A673 (cell line): ENCODE data around the gene FNDC3B. TPM values are rescaled to one million over a fixed set of nuclear protein-coding genes. Genes with fewer than 3 reads are reported as not detected.

Experiments used
- BruUV-seq: library from RNA; stranded (reverse); fragments of 400-500 nt; replicated peaks from 2 replicates; lab custom pipeline; 2021; lab: Mats Ljungman, UMichigan
- CTCF ChIA-PET: fragments of 300-600 bp; sonication (Branson Sonifier 250); formaldehyde crosslinking; loops from one replicate; lab custom pipeline; 2022; ENCODE audit warnings: antibody characterized with exemption; lab: Charles Lee
- POLR2A ChIA-PET: fragments of 300-600 bp; sonication (Branson Sonifier 250); formaldehyde crosslinking; loops from one replicate; lab custom pipeline; 2022; ENCODE audit warnings: antibody characterized with exemption; ENCODE audit not compliant: low non-redundant PET; lab: Charles Lee
- DNase-seq: peaks from one replicate; pipeline ENCODE4 v3.0.0-alpha.2; 2015; ENCODE audit warnings: low spot score
- H3K27ac ChIP-seq: fragments of 200-600 bp; sonication (generic); 2 replicates; pipeline ENCODE4 v1.5.1; 2016; ENCODE audit warnings: mixed run types, low read depth, mild to moderate bottlenecking, mixed read lengths, antibody characterized with exemption, low read length; ENCODE audit not compliant: poor library complexity, severe bottlenecking
- H3K27me3 ChIP-seq: fragments of 200-600 bp; sonication (generic); replicated peaks from 2 replicates; pipeline ENCODE4 v1.6.1; 2017; ENCODE audit warnings: mixed run types, low read depth, mild to moderate bottlenecking, mixed read lengths, antibody characterized with exemption, low read length; ENCODE audit not compliant: insufficient read depth, poor library complexity
- H3K36me3 ChIP-seq: fragments of 200-600 bp; sonication (generic); 2 replicates; pipeline ENCODE4 v1.6.1; 2016; ENCODE audit warnings: mixed run types, mild to moderate bottlenecking, mixed read lengths, antibody characterized with exemption, low read length; ENCODE audit not compliant: insufficient read depth, poor library complexity, severe bottlenecking
- H3K4me1 ChIP-seq: fragments of 200-600 bp; sonication (generic); 2 replicates; pipeline ENCODE4 v1.6.1; 2017; ENCODE audit warnings: mixed run types, mild to moderate bottlenecking, mixed read lengths, antibody characterized with exemption, low read length; ENCODE audit not compliant: insufficient read depth, poor library complexity, severe bottlenecking
- H3K4me3 ChIP-seq: fragments of 200-600 bp; sonication (generic); 2 replicates; pipeline ENCODE4 v1.5.1; 2016; ENCODE audit warnings: low read depth, mixed run types, mild to moderate bottlenecking, mixed read lengths, low read length; ENCODE audit not compliant: poor library complexity, severe bottlenecking
- H3K9me3 ChIP-seq: fragments of 200-600 bp; sonication (generic); 2 replicates; pipeline ENCODE4 v1.6.1; 2016; ENCODE audit warnings: mixed run types, low read depth, mild to moderate bottlenecking, mixed read lengths, antibody characterized with exemption, low read length; ENCODE audit not compliant: poor library complexity, severe bottlenecking
- EZH2 ChIP-seq: fragments of 200-600 bp; sonication (generic); IDR thresholded peaks from 2 replicates; pipeline ENCODE4 v1.6.1; 2017; ENCODE audit warnings: borderline replicate concordance, low read depth, mild to moderate bottlenecking, mixed read lengths, antibody characterized with exemption, low read length; ENCODE audit not compliant: poor library complexity, severe bottlenecking
- intact Hi-C: fragments of 100-400 bp; cut with micrococcal nuclease; formaldehyde crosslinking; loops from one replicate; pipeline ENCODE4 v1.10.0; 2022; ENCODE audit not compliant: unreplicated experiment
- total RNA-seq: library from RNA; stranded (reverse); gene quantifications from 2 replicates; pipeline ENCODE4 v1.2.3, GENCODE V29; 2021
- TF ChIP-seq, protein P1 (sequence below): fragments of 300-800, 200-600 bp; sonication (generic); conservative IDR thresholded peaks from 2 replicates; pipeline ENCODE4 v1.5.1; 2017; ENCODE audit warnings: low read depth, mild to moderate bottlenecking, antibody characterized with exemption, low read length, moderate library complexity, mixed read lengths

The FNDC3B gene
- total RNA-seq, 1 experiment from 2014 or later = 50.8 TPM

DNA sequence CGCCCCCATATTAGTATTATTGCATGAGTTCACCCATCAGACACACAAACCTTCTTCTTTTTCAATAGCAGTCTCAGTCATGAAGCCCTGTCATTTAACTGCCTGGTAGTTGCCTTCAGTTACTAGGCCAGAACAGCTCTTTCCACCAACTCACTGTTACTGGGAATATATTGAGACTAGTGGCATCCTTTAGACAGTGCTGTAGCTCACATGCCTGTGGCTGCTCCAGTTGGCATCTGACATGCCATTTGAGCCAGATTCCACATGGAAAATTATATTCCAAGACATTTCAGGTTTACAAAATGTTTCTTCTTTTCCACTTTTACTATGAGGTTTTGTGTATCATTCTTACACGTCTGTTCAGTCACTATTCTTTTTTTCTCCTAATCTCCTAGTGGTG lies 262.8 kb downstream of the FNDC3B start:
- Histone ChIP-seq H3K27me3 (no peaks in the 10 kb centered on the region), H3K4me3 (no peak overlapping the region), H3K27ac (no peak overlapping the region), H3K4me1 (peaks cover 6% of the 10 kb centered on the region), H3K9me3 (no peaks in the 10 kb centered on the region), H3K36me3 (no peaks in the 10 kb centered on the region)
- BruUV-seq = no TSS peak
- intact Hi-C loops = no loop called here
- no peak for DNase-seq
- TF ChIP-seq EZH2 = no peak
- TF ChIP-seq, protein P1, sequence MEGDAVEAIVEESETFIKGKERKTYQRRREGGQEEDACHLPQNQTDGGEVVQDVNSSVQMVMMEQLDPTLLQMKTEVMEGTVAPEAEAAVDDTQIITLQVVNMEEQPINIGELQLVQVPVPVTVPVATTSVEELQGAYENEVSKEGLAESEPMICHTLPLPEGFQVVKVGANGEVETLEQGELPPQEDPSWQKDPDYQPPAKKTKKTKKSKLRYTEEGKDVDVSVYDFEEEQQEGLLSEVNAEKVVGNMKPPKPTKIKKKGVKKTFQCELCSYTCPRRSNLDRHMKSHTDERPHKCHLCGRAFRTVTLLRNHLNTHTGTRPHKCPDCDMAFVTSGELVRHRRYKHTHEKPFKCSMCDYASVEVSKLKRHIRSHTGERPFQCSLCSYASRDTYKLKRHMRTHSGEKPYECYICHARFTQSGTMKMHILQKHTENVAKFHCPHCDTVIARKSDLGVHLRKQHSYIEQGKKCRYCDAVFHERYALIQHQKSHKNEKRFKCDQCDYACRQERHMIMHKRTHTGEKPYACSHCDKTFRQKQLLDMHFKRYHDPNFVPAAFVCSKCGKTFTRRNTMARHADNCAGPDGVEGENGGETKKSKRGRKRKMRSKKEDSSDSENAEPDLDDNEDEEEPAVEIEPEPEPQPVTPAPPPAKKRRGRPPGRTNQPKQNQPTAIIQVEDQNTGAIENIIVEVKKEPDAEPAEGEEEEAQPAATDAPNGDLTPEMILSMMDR = no peak
- ChIA-PET CTCF (no interaction called here), POLR2A (no interaction called here)

DNA sequence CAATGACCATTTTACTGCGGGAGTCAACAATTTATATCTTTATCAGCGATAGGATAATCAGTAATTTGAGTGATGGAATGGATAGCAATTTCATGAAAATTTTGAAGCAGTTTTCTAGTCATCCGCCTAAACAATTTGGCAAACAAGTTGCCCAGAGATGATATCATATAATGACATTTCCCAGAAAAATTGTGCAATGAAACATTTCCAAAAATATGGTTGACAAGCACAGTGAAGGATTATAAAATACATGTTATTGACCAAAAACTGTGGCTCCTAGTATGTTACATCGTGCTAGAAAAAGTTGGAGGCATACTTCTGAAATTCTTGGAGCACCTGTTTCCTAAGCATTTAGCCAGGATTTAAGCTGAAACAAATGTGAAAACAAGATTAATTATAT lies 263.8 kb downstream of the FNDC3B start:
- intact Hi-C loops = no loop called here
- no peak overlapping the region for H3K27ac ChIP-seq
- no peak overlapping the region for H3K4me3 ChIP-seq
- CTCF ChIA-PET = no interaction called here
- no peaks in the 10 kb centered on the region for H3K27me3 ChIP-seq
- no peaks in the 10 kb centered on the region for H3K9me3 ChIP-seq
- DNase-seq = no peak
- POLR2A ChIA-PET = no interaction called here
- no peaks in the 10 kb centered on the region for H3K36me3 ChIP-seq
- no TSS peak for BruUV-seq
- TF ChIP-seq, protein P1 = no peak
- no peak for TF ChIP-seq EZH2
- peaks cover 6% of the 10 kb centered on the region for H3K4me1 ChIP-seq

DNA sequence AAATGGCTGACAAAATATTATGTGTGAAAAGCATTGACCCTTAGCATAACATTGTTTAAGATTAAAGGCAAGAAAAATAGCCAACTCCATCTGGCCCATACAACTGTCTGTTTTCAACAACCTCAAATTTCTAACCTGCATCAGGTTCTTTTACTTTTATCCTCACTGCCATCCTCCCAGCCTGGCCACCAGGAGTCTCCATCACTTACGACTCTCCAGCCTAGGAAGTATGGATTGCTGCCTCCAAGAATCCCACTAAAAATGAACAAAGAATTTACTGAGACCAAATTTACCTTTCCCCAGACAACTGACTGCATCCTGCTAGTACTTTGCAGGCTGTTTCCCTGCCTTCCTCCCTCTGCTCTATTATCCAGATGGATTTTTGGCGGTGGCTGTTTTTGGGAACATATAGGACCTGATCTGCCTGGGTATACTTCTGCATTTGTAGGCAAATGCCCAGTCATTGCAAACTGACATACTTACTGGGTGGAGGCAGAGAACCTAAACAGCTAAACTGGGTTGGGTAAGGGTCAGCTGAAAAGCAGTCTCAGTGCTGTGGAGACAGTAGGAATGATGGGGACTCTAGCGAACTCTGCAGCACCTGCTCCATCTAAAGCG lies 264.7 kb downstream of the FNDC3B start:
- ChIA-PET POLR2A (interaction anchor here (0.5 kb wide), 1 partner anchor 15 kb away, joined by 3 read pairs; no protein-coding TSS in a partner anchor), CTCF (no interaction called here)
- Histone ChIP-seq H3K27ac (no peak overlapping the region), H3K36me3 (no peaks in the 10 kb centered on the region), H3K9me3 (no peaks in the 10 kb centered on the region), H3K4me3 (no peak overlapping the region), H3K4me1 (peaks cover 6% of the 10 kb centered on the region), H3K27me3 (no peaks in the 10 kb centered on the region)
- DNase-seq = no peak
- intact Hi-C loops = no loop called here
- BruUV-seq = no TSS peak
- no peak for TF ChIP-seq EZH2
- TF ChIP-seq, protein P1 = peak; percentile 40; the same call in 1 of the 2 replicates
